Right lobe of liver (tissue), 4 donors: Measurements from ENCODE around the gene SPTY2D1.

Experiments used
- POLR2A ChIP-seq: fragments of 450-650 bp; IDR thresholded peaks from one replicate; pipeline ENCODE4 v1.6.1; 2017; ENCODE audit warnings: antibody characterized with exemption, mild to moderate bottlenecking
- TF ChIP-seq, protein P1 (sequence below), 4 donors: fragments of 200-600 bp in 3 of 4; fragments of 450-650 bp in 1 of 4; IDR thresholded peaks; one replicate each; pipeline versions ENCODE4 v1.5.1 to v1.8.0; 2016 to 2022; ENCODE audit warnings: antibody characterized with exemption in 4 of 4, mild to moderate bottlenecking in 2 of 4
- donor health status: DM: no; HTN: no; CAD: no.
- donor health status: DM: no; HTN: no; CAD: no.
- donor health status: DM: no; HTN: yes; CAD: no.

- TF ChIP-seq POLR2A: no peak
- TF ChIP-seq, protein P1, sequence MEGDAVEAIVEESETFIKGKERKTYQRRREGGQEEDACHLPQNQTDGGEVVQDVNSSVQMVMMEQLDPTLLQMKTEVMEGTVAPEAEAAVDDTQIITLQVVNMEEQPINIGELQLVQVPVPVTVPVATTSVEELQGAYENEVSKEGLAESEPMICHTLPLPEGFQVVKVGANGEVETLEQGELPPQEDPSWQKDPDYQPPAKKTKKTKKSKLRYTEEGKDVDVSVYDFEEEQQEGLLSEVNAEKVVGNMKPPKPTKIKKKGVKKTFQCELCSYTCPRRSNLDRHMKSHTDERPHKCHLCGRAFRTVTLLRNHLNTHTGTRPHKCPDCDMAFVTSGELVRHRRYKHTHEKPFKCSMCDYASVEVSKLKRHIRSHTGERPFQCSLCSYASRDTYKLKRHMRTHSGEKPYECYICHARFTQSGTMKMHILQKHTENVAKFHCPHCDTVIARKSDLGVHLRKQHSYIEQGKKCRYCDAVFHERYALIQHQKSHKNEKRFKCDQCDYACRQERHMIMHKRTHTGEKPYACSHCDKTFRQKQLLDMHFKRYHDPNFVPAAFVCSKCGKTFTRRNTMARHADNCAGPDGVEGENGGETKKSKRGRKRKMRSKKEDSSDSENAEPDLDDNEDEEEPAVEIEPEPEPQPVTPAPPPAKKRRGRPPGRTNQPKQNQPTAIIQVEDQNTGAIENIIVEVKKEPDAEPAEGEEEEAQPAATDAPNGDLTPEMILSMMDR (IDR thresholded peaks at IDR 0.05): no peak
Observed at GRCh38 chr11:18669711-18670110, 35.6 kb upstream of the SPTY2D1 start.
